Stimulated activated CD4-positive, alpha-beta T cell treated with anti-CD3 and anti-CD28 coated beads, Interleukin-1b, Interleukin-23, amount 100 ng/mL, for 48 hours (primary cell): ENCODE data around the gene FXYD2.
"Not testable (repeated sequence)": the region's sequence is repeated elsewhere in the genome, so short reads cannot be mapped to it uniquely, and the experiment has no call there.

Experiments
- DNase-seq: peaks from one replicate; pipeline ENCODE4 v3.0.0-alpha.2; 2020

The FXYD2 gene

GRCh38 chr11:117819096-117820040 lies 5.2 kb downstream of the FXYD2 start:
- no peak for DNase-seq

GRCh38 chr11:117818041-117818873 lies 6.3 kb downstream of the FXYD2 start:
- peak; percentile 60 for DNase-seq

- DNase-seq: peak; percentile 90
Observed at GRCh38 chr11:117817368-117818040, 7.0 kb downstream of the FXYD2 start.

GRCh38 chr11:117816846-117817367 lies 7.6 kb downstream of the FXYD2 start:
- no peak for DNase-seq

- no peak for DNase-seq
Observed at GRCh38 chr11:117816151-117816741, 8.3 kb downstream of the FXYD2 start.

GRCh38 chr11:117815262-117815803 lies 9.2 kb downstream of the FXYD2 start:
- DNase-seq: peak; percentile 79

GRCh38 chr11:117814766-117815261 lies 9.7 kb downstream of the FXYD2 start:
- DNase-seq: peak; percentile 84

GRCh38 chr11:117814204-117814765 lies 10.3 kb downstream of the FXYD2 start:
- no peak for DNase-seq

GRCh38 chr11:117810056-117810451 lies 14.5 kb downstream of the FXYD2 start:
- not testable (repeated sequence) for DNase-seq

- peak; percentile 62 for DNase-seq
Observed at GRCh38 chr11:117809236-117810055, 15.1 kb downstream of the FXYD2 start.

GRCh38 chr11:117808784-117809183 lies 15.8 kb downstream of the FXYD2 start:
- DNase-seq: no peak

GRCh38 chr11:117807482-117808327 lies 16.8 kb downstream of the FXYD2 start:
- peak; percentile 70 for DNase-seq

GRCh38 chr11:117806846-117807245 lies 17.7 kb downstream of the FXYD2 start:
- DNase-seq: no peak

GRCh38 chr11:117805045-117805444 lies 19.5 kb downstream of the FXYD2 start:
- no peak for DNase-seq

GRCh38 chr11:117803896-117804295 lies 20.6 kb downstream of the FXYD2 start:
- DNase-seq: no peak

- no peak for DNase-seq
Observed at GRCh38 chr11:117799634-117800033, 24.9 kb downstream of the FXYD2 start.

- no peak for DNase-seq
Observed at GRCh38 chr11:117796872-117797529, 27.5 kb downstream of the FXYD2 start, which contains the start of gene DSCAML1. Gene DSCAML1, minus strand, starts transcription at chr11:117797216. Its CDS starts 137 bp downstream, at chr11:117797079.

GRCh38 chr11:117796456-117796871 lies 28.1 kb downstream of the FXYD2 start:
- no peak for DNase-seq
